Sigmoid colon (tissue), 7 donors: ENCODE results near the gene PCK2. TPM values are rescaled to one million over a fixed set of nuclear protein-coding genes. Genes with fewer than 3 reads are reported as not detected.
A peak's percentile ranks its signal among the peaks of the same experiment; 100 is the strongest.

ENCODE experiments used
- DNase-seq: peaks from one replicate; pipeline ENCODE4 v3.0.0-alpha.2; 2019
- H3K27ac ChIP-seq, 4 donors: fragments of 200-600 bp; sonication (generic); one replicate each; pipeline ENCODE4 v1.5.1; 2016 to 2019; ENCODE audit warnings: mild to moderate bottlenecking in 1 of 4
- H3K27me3 ChIP-seq, 3 donors: fragments of 200-600 bp; sonication (generic); one replicate each; pipeline ENCODE4 v1.5.1; 2019; ENCODE audit warnings: mild to moderate bottlenecking in 1 of 3
- H3K36me3 ChIP-seq, 4 donors: fragments of 200-600 bp; sonication (generic); one replicate each; pipeline ENCODE4 v1.5.1; 2016 to 2019
- H3K4me1 ChIP-seq, 4 donors: fragments of 200-600 bp; sonication (generic); one replicate each; pipeline ENCODE4 v1.5.1; 2017 to 2019
- H3K4me3 ChIP-seq, 4 donors: fragments of 200-600 bp; sonication (generic); one replicate each; pipeline ENCODE4 v1.5.1; 2017 to 2019; ENCODE audit warnings: mild to moderate bottlenecking in 2 of 4, moderate library complexity in 1 of 4
- H3K9me3 ChIP-seq, 4 donors: fragments of 200-600 bp in 3 of 4; sonication (generic) in 3 of 4; one replicate each; pipeline versions ENCODE4 v1.5.1 to v1.6.1; 2013 to 2019
- CTCF ChIP-seq, 4 experiments: fragments of 450-650 bp in 3 of 4; fragments of 200-600 bp in 1 of 4; IDR thresholded peaks; one replicate each; pipeline ENCODE4 v1.5.1; 2016 to 2019; ENCODE audit warnings: antibody characterized with exemption in 4 of 4, mild to moderate bottlenecking in 3 of 4, moderate library complexity in 2 of 4
- EP300 ChIP-seq, 4 donors: sonication (generic); formaldehyde crosslinking; IDR thresholded peaks; one replicate each; pipeline ENCODE4 v1.6.1; 2017; ENCODE audit warnings: antibody characterized with exemption in 4 of 4
- POLR2A ChIP-seq, 2 donors: fragments of 450-650 bp; IDR thresholded peaks; one replicate each; pipeline ENCODE4 v1.6.1; 2016; ENCODE audit warnings: antibody characterized with exemption in 2 of 2, mild to moderate bottlenecking in 2 of 2, moderate library complexity in 2 of 2
- POLR2AphosphoS5 ChIP-seq, 4 donors: sonication (generic); formaldehyde crosslinking; IDR thresholded peaks; one replicate each; pipeline ENCODE4 v1.6.1; 2017; ENCODE audit warnings: antibody characterized with exemption in 4 of 4
- WGBS, 2 donors: extraction: QIAGEN DNeasy Blood & Tissue Kit; methylation state at CpG; one replicate each; pipeline ENCODE4 v1.1.7; 2013; 5-methylcytosine and 5-hydroxymethylcytosine counted together
- intact Hi-C: fragments of 100-400 bp; cut with DNase I; formaldehyde crosslinking; loops from one replicate; pipeline ENCODE4 v1.15.1; 2023
- polyA plus RNA-seq, 3 donors: library from polyadenylated mRNA; stranded (reverse); fragments of 200-250 nt; gene quantifications; one replicate each; pipeline ENCODE4 v1.2.3, GENCODE V29; 2013
- total RNA-seq, 4 donors: library from RNA; depleted of rRNA; stranded (reverse); fragments of >200 nt; gene quantifications; one replicate each; pipeline ENCODE4 v1.1.0, GENCODE V29; 2016
- donor health status: healthy with polysubstance abuse.
- donor health status: Bipolar disorder and iron deficiency.
- donor health status: healthy.

Gene PCK2
- total and polyA plus RNA-seq, 7 donors, result 7.1 to 109 (median 12.2) TPM

GRCh38 chr14:24078146-24078545 lies 16.0 kb upstream of the PCK2 start:
- peaks cover 0 to 7% (median 0%) of the 10 kb centered on the region in 3 donors for H3K27me3 ChIP-seq
- H3K4me1 ChIP-seq, result peaks cover 0 to 13% (median 2%) of the 10 kb centered on the region in 4 donors
- TF ChIP-seq POLR2AphosphoS5 (IDR thresholded peaks at IDR 0.05) (no peak), POLR2A (IDR thresholded peaks at IDR 0.05) (no peak), EP300 (IDR thresholded peaks at IDR 0.05) (no peak), CTCF (IDR thresholded peaks at IDR 0.05) (no peak)
- WGBS, 2 donors, result 81 to 83% methylated on average over 3 of the region's 3 CpGs
- no peak for DNase-seq
- no peaks in the 10 kb centered on the region for H3K36me3 ChIP-seq
- intact Hi-C loops, result no loop called here
- no peak overlapping the region for H3K4me3 ChIP-seq
- H3K9me3 ChIP-seq, result no peaks in the 10 kb centered on the region
- H3K27ac ChIP-seq, result no peak overlapping the region

- intact Hi-C loops, result no loop called here
- H3K27me3 ChIP-seq, result no peaks in the 10 kb centered on the region
- no peak for TF ChIP-seq POLR2A (IDR thresholded peaks at IDR 0.05)
- no peak for TF ChIP-seq CTCF (IDR thresholded peaks at IDR 0.05)
- no peak for TF ChIP-seq EP300 (IDR thresholded peaks at IDR 0.05)
- TF ChIP-seq POLR2AphosphoS5 (IDR thresholded peaks at IDR 0.05), result no peak
Observed at GRCh38 chr14:24079491-24080141, 14.5 kb upstream of the PCK2 start.

GRCh38 chr14:24080142-24080530 lies 14.0 kb upstream of the PCK2 start:
- WGBS, 2 donors, result 78 to 86% methylated on average over 6 of the region's 6 CpGs
- Histone ChIP-seq H3K4me3 (no peak overlapping the region), H3K4me1 (peaks cover 0 to 13% (median 2%) of the 10 kb centered on the region in 4 donors), H3K9me3 (no peaks in the 10 kb centered on the region), H3K36me3 (no peaks in the 10 kb centered on the region), H3K27ac (no peak overlapping the region), H3K27me3 (no peaks in the 10 kb centered on the region)
- intact Hi-C loops, result no loop called here
- TF ChIP-seq POLR2A (IDR thresholded peaks at IDR 0.05) (no peak), POLR2AphosphoS5 (IDR thresholded peaks at IDR 0.05) (no peak)
- DNase-seq, result no peak

More at GRCh38 chr14:24079491-24080141, 14.5 kb upstream of the PCK2 start:
- Histone ChIP-seq H3K4me3 (no peak overlapping the region), H3K9me3 (no peaks in the 10 kb centered on the region), H3K27ac (no peak overlapping the region), H3K4me1 (peaks cover 0 to 13% (median 2%) of the 10 kb centered on the region in 4 donors), H3K36me3 (no peaks in the 10 kb centered on the region)
- DNase-seq, result no peak
- 89 to 93% methylated on average over 9 of the region's 9 CpGs for WGBS, 2 donors

- intact Hi-C loops, result no loop called here
- 0% methylated on average over 74 of the region's 74 CpGs for WGBS, 2 donors
- no peaks in the 10 kb centered on the region for H3K9me3 ChIP-seq
- peak overlapping the region in 3 of 4 donors; percentile 10 to 39 (median 38) for H3K27ac ChIP-seq
- no peaks in the 10 kb centered on the region for H3K27me3 ChIP-seq
- H3K4me3 ChIP-seq, result peak overlapping the region; percentile 29 to 63 (median 56)
- TF ChIP-seq CTCF (IDR thresholded peaks at IDR 0.05) (no peak), POLR2AphosphoS5 (IDR thresholded peaks at IDR 0.05) (no peak), EP300 (IDR thresholded peaks at IDR 0.05) (no peak)
- no peaks in the 10 kb centered on the region for H3K36me3 ChIP-seq
- DNase-seq, result no peak
- H3K4me1 ChIP-seq, result peaks cover 0 to 13% (median 2%) of the 10 kb centered on the region in 4 donors
Observed at GRCh38 chr14:24080888-24081738, 13.0 kb upstream of the PCK2 start.

- no peaks in the 10 kb centered on the region for H3K9me3 ChIP-seq
Observed at GRCh38 chr14:24081739-24082211, 12.3 kb upstream of the PCK2 start.

More at GRCh38 chr14:24081739-24082211, 12.3 kb upstream of the PCK2 start:
- H3K4me3 ChIP-seq, result peak overlapping the region; percentile 29 to 63 (median 56)
- 19 to 26% methylated on average over 26 of the region's 26 CpGs for whole genome bisulfite sequencing, 2 donors
- TF ChIP-seq POLR2AphosphoS5 (IDR thresholded peaks at IDR 0.05) (no peak), POLR2A (IDR thresholded peaks at IDR 0.05) (no peak), CTCF (IDR thresholded peaks at IDR 0.05) (no peak), EP300 (IDR thresholded peaks at IDR 0.05) (no peak)
- intact Hi-C loops, result no loop called here
- peak overlapping the region in 2 of 4 donors; percentile 38 to 39 for H3K27ac ChIP-seq
- H3K4me1 ChIP-seq, result peaks cover 0 to 13% (median 2%) of the 10 kb centered on the region in 4 donors
- no peak for DNase-seq
- H3K27me3 ChIP-seq, result no peaks in the 10 kb centered on the region
- no peaks in the 10 kb centered on the region for H3K36me3 ChIP-seq
